Camera-type eye (tissue), 1 donor: ENCODE measurements around the gene SPATA31D1. TPM values are rescaled to one million over a fixed set of nuclear protein-coding genes. Genes with fewer than 3 reads are reported as not detected.

Source experiments
- total RNA-seq: library from RNA; depleted of rRNA; stranded (reverse); fragments of >200 nt; gene quantifications from one replicate; pipeline ENCODE4 v1.2.3, GENCODE V29; 2014

SPATA31D1 gene
- total RNA-seq: not detected

GRCh38 chr9:81988472-81988871 is at the start of gene SPATA31D1:
Gene SPATA31D1 (plus strand): TSS chr9:81988772. CDS start chr9:81988819, 47 bp downstream.

GRCh38 chr9:81943393-81943792 is 45.2 kb upstream of the SPATA31D1 start, which contains the start of gene SPATA31D3:
Gene SPATA31D3 (plus strand): TSS chr9:81943500. CDS start chr9:81943586, 86 bp downstream.

Other genes with a start within 250 kb of the SPATA31D1 start
- not detected for gene SPATA31D4, start 60.3 kb upstream of the SPATA31D1 start, total RNA-seq
- gene SPATA31D3, start 45.3 kb upstream of the SPATA31D1 start, total RNA-seq: not detected